GM18858 (cell line): ENCODE measurements around the gene EDRF1.

Experiments used
- ATAC-seq: cut with Tn5 transposase; IDR thresholded peaks from one replicate; pipeline ENCODE4 v1.9.1; 2021; ENCODE audit not compliant: unreplicated experiment

The EDRF1 gene

GRCh38 chr10:125785791-125786190 is 66.3 kb downstream of the EDRF1 start:
- no peak for ATAC-seq

- ATAC-seq: no peak
These were observed 68.9 kb downstream of the EDRF1 start for GRCh38 chr10:125788156-125789034.

- ATAC-seq: no peak
These were observed 73.1 kb downstream of the EDRF1 start for GRCh38 chr10:125792342-125793300.

GRCh38 chr10:125795128-125795527 is 75.6 kb downstream of the EDRF1 start:
- ATAC-seq: no peak

GRCh38 chr10:125795637-125796190 is 76.2 kb downstream of the EDRF1 start:
- no peak for ATAC-seq

GRCh38 chr10:125797424-125797823 is 77.9 kb downstream of the EDRF1 start:
- no peak for ATAC-seq

- ATAC-seq: no peak
These were observed 78.6 kb downstream of the EDRF1 start for GRCh38 chr10:125797994-125798662.

- ATAC-seq: no peak
These were observed 80.1 kb downstream of the EDRF1 start for GRCh38 chr10:125799451-125800182.

GRCh38 chr10:125801574-125801973 is 82.1 kb downstream of the EDRF1 start:
- ATAC-seq: no peak

- ATAC-seq: no peak
These were observed 82.6 kb downstream of the EDRF1 start for GRCh38 chr10:125802131-125802530.

- ATAC-seq: no peak
These were observed 83.2 kb downstream of the EDRF1 start for GRCh38 chr10:125802739-125803138.

- no peak for ATAC-seq
These were observed 88.5 kb downstream of the EDRF1 start for GRCh38 chr10:125808047-125808446.

GRCh38 chr10:125811251-125811650 is 91.7 kb downstream of the EDRF1 start:
- no peak for ATAC-seq

- no peak for ATAC-seq
These were observed 92.7 kb downstream of the EDRF1 start for GRCh38 chr10:125812128-125812750.
